Body of pancreas (tissue), 4 donors: ENCODE measurements around the gene GMDS. TPM values are rescaled to one million over a fixed set of nuclear protein-coding genes. Genes with fewer than 3 reads are reported as not detected.
"Not testable (repeated sequence)": the region's sequence is repeated elsewhere in the genome, so short reads cannot be mapped to it uniquely, and the experiment has no call there.

Experiments
- ATAC-seq: fragments of 150-250 bp; one replicate; pipeline ENCODE4 v1.9.1; 2016
- DNase-seq, 4 donors: peaks; one replicate each; pipeline ENCODE4 v3.0.0-alpha.2; 2019
- H3K27ac ChIP-seq, 4 donors: fragments of 200-600 bp; sonication (generic); 1 replicate in 3 of 4; 2 replicates in 1 of 4; pipeline versions ENCODE4 v1.5.1 to v1.6.1; 2016 to 2019; ENCODE audit warnings: mild to moderate bottlenecking in 1 of 4, mixed read lengths in 1 of 4, moderate library complexity in 1 of 4
- H3K27me3 ChIP-seq, 2 donors: fragments of 200-600 bp; sonication (generic); one replicate each; pipeline ENCODE4 v1.6.0; 2016; ENCODE audit warnings: mild to moderate bottlenecking in 1 of 2
- H3K36me3 ChIP-seq, 2 donors: fragments of 200-600 bp; sonication (generic); replicated peaks in 1 of 2; 2 replicates each; pipeline ENCODE4 v1.5.1; 2016; ENCODE audit warnings: low read depth in 2 of 2; ENCODE audit not compliant: insufficient read depth in 1 of 2
- H3K4me1 ChIP-seq: fragments of 200-600 bp; sonication (generic); one replicate; pipeline ENCODE4 v1.6.0; 2016
- H3K4me3 ChIP-seq, 2 donors: fragments of 200-600 bp; sonication (generic); 1 replicate in 1 of 2; 2 replicates in 1 of 2; pipeline ENCODE4 v1.5.1; 2016 to 2019
- H3K9me3 ChIP-seq, 3 donors: fragments of 200-600 bp; sonication (generic); 1 replicate in 2 of 3; 2 replicates in 1 of 3; pipeline ENCODE4 v1.5.1; 2016
- POLR2A ChIP-seq, 3 donors: fragments of 450-650 bp; IDR thresholded peaks; one replicate each; pipeline ENCODE4 v1.6.1; 2016; ENCODE audit warnings: antibody characterized with exemption in 3 of 3, mild to moderate bottlenecking in 2 of 3
- WGBS, 2 donors: methylation state at CpG; one replicate each; pipeline ENCODE4 v1.1.5; 2017; 5-methylcytosine and 5-hydroxymethylcytosine counted together
- intact Hi-C: fragments of 100-400 bp; cut with DNase I; formaldehyde crosslinking; loops from one replicate; pipeline ENCODE4 v1.15.1; 2023
- total RNA-seq, 2 donors: library from RNA; depleted of rRNA; stranded (reverse); fragments of >200 nt; gene quantifications; one replicate each; pipeline ENCODE4 v1.1.0, GENCODE V29; 2016
- TF ChIP-seq, protein P1 (sequence below), 7 experiments: fragments of 450-650 bp in 4 of 7; fragments of 200-600 bp in 3 of 7; sonication (generic) in 3 of 7; IDR thresholded peaks; one replicate each; pipeline ENCODE4 v1.5.1; 2016 to 2019; ENCODE audit warnings: antibody characterized with exemption in 7 of 7

GMDS gene
- total RNA-seq, 2 donors from 2014 or later: 34.5 to 63.3 TPM

DNA sequence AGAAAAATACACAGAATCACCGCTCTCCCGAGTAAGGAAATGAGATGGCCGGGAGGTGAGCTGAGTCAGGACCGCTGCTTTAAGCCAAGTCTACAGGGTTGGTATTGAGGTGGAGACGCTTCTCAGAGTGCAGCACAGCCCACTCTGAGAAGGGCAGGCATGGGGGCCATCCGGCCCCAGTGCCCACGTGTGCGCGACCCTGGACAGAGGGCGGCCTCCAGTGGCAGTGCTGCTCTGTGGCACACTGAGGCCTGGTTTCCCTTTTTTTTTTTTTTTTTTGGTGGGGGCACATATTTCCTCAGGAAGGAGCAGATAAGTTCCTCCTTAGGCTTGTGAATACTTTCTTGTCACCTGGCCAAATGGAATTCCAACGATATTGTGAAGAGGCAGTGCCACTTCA, 546.9 kb downstream of the GMDS start:
- no peaks in the 10 kb centered on the region for H3K27me3 ChIP-seq
- no peak overlapping the region for H3K27ac ChIP-seq
- no peaks in the 10 kb centered on the region for H3K4me1 ChIP-seq
- no peak for DNase-seq
- WGBS, 2 donors: 87 to 91% methylated on average over 11 of the region's 11 CpGs
- TF ChIP-seq, protein P1, sequence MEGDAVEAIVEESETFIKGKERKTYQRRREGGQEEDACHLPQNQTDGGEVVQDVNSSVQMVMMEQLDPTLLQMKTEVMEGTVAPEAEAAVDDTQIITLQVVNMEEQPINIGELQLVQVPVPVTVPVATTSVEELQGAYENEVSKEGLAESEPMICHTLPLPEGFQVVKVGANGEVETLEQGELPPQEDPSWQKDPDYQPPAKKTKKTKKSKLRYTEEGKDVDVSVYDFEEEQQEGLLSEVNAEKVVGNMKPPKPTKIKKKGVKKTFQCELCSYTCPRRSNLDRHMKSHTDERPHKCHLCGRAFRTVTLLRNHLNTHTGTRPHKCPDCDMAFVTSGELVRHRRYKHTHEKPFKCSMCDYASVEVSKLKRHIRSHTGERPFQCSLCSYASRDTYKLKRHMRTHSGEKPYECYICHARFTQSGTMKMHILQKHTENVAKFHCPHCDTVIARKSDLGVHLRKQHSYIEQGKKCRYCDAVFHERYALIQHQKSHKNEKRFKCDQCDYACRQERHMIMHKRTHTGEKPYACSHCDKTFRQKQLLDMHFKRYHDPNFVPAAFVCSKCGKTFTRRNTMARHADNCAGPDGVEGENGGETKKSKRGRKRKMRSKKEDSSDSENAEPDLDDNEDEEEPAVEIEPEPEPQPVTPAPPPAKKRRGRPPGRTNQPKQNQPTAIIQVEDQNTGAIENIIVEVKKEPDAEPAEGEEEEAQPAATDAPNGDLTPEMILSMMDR (IDR thresholded peaks at IDR 0.05): no peak
- TF ChIP-seq POLR2A (IDR thresholded peaks at IDR 0.05): no peak
- no peak for ATAC-seq
- intact Hi-C loops: no loop called here
- H3K9me3 ChIP-seq: no peaks in the 10 kb centered on the region
- no peaks in the 10 kb centered on the region for H3K36me3 ChIP-seq
- no peak overlapping the region for H3K4me3 ChIP-seq

DNA sequence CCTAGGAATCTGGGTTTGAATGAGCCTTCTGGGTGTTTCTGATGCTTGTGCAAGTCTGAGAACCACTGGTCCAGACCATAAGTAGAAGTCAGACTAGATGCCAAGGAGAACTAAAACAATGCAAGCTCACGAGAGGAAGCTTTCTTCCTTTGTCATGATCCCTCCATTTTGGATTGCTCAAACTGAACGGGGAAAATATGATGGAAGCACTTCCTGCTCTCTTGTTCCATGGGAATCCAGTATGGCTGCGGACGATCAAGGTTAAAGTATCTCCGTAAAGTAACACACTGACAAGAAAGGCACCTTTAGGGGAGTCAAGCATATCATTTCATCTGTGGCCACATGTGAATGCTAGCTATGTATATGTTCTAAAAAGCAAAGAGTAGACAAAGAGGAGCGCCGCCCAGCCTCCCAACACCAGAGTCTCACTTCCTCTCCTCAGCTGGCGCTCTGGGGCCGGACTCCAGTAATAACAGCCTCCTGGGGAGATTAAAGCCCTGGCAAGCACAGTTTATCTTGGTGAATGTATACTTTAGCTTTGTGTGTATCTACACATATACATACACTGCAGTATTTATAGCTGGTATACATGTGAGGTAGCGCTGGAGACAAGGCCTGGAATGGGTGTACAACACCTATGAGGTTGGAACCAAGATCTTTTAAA, 547.6 kb downstream of the GMDS start:
- WGBS, 2 donors: 95 to 97% methylated on average over 10 of the region's 10 CpGs
- no peaks in the 10 kb centered on the region for H3K9me3 ChIP-seq
- H3K27me3 ChIP-seq: no peaks in the 10 kb centered on the region
- H3K4me1 ChIP-seq: no peaks in the 10 kb centered on the region
- TF ChIP-seq, protein P1 (IDR thresholded peaks at IDR 0.05): no peak
- no peak for TF ChIP-seq POLR2A (IDR thresholded peaks at IDR 0.05)
- H3K36me3 ChIP-seq: no peaks in the 10 kb centered on the region
- no peak for ATAC-seq
- H3K4me3 ChIP-seq: no peak overlapping the region
- intact Hi-C loops: no loop called here
- H3K27ac ChIP-seq: no peak overlapping the region
- no peak for DNase-seq

DNA sequence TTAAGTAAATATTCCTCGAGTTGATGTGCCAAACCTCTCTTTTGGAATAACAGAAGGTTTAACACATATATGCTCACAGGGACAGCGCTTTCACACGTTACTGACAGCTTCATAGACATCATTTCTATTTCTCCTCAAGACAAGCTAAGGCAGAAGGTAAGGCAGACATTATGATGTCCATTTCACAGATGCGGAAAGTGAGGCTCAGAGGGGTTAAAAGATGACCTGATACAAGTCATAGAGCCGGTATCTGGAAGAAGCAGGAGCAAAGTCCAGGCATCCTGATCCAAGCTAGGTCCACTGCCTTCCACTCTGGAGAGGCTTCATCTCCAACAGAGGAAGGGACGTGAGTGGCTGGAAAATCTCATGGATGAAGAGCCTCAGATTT, 548.9 kb downstream of the GMDS start:
- no peak for TF ChIP-seq POLR2A (IDR thresholded peaks at IDR 0.05)
- TF ChIP-seq, protein P1 (IDR thresholded peaks at IDR 0.05): no peak
- intact Hi-C loops: no loop called here
- WGBS, 2 donors: 80 to 82% methylated on average over 6 of the region's 6 CpGs
- Histone ChIP-seq H3K27me3 (no peaks in the 10 kb centered on the region), H3K36me3 (no peaks in the 10 kb centered on the region), H3K9me3 (no peaks in the 10 kb centered on the region), H3K27ac (no peak overlapping the region), H3K4me1 (no peaks in the 10 kb centered on the region), H3K4me3 (no peak overlapping the region)
- no peak for DNase-seq
- no peak for ATAC-seq

DNA sequence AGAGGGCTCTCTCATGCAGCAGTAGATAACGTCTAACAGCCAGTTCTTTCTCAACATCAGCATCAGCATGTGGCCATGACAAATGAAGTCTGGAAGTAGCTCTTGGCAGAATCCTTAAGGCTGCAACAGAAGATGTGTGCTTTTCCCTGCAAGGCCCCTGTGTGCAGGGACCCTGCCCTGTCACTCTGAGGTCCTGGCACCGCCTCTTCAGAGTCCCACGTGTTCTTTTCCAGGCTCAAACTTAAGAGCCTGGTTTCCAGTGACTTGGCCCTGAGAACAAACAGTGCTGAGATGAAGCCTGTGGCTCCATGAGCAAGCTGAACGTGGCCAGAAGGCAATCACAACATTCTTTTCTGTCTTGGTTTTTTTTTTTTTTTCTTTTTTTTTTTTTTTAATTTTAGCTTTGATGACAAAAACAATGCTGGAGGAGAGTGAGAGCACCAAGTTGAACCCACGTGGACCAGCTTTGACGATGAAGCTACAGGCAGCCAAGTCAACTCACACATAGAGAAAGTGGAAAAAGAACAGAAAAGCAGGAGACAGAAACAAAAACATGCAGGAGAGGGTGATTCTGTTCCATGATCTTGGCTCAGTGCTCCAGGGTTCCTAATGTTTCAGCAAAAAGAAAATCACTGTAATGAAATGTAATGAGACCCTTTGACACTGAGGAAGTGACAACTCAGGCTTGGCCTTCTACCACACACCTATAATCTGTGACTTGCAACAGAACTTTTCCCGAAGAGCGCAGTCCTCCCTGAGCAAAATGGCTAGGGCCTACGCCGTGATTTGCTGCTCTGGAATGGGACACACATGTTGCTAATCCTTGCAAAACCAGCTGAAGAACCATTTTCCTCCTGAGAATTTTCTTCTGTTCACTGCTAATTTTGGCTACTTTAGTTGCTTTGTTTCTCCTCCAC, 549.6 kb downstream of the GMDS start:
- ATAC-seq: no peak

DNA sequence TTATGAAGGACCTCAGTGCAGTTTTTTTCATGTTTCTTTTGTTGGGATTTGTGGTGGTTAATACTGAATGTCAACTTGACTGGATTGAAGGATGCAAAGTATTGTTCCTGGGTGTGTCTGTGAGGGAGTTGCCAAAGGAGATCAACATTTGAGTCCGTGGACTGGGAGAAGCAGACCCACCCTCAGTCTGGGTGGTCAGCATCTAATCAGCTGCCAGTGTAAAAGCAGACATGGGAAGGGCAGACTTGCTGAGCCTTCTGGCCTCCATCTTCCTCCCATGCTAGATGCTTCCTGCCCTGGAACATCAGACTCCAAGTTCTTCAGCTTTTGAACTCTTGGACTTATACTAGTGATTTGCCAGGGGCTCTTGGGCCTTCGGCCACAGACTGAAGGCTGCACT, 553.6 kb downstream of the GMDS start:
- H3K27me3 ChIP-seq, intact Hi-C loops, H3K9me3 ChIP-seq, DNase-seq, H3K4me3 ChIP-seq, H3K36me3 ChIP-seq, H3K27ac ChIP-seq, ATAC-seq, H3K4me1 ChIP-seq: not testable (repeated sequence)
- WGBS, 2 donors: 92 to 100% methylated on average over 1 to 2 of the region's 2 CpGs

More for the DNA sequence above, 549.6 kb downstream of the GMDS start:
- Histone ChIP-seq H3K4me1 (no peaks in the 10 kb centered on the region), H3K9me3 (no peaks in the 10 kb centered on the region), H3K27ac (no peak overlapping the region), H3K36me3 (no peaks in the 10 kb centered on the region), H3K27me3 (no peaks in the 10 kb centered on the region), H3K4me3 (no peak overlapping the region)
- DNase-seq: no peak
- TF ChIP-seq POLR2A (IDR thresholded peaks at IDR 0.05): no peak
- TF ChIP-seq, protein P1 (IDR thresholded peaks at IDR 0.05): no peak
- intact Hi-C loops: no loop called here
- WGBS, 2 donors: 86 to 87% methylated on average over 10 of the region's 10 CpGs

DNA sequence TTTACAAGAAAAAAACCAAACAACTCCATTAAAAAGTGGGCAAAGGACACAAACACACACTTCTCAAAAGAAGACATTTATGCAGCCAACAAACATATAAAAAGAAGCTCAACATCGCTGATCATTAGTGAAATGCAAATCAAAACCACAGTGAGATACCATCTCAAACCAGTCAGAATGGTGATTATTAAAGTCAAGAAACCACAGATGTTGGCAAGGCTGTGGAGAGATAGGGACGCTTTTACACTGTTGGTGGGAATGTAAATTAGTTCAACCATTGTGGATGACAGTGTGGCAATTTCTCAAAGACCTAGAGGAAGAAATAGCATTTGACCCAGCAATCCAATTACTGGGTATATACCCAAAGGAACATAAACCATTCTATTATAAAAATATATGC, 554.7 kb downstream of the GMDS start:
- intact Hi-C loops: not testable (repeated sequence)

More for the DNA sequence above, 554.7 kb downstream of the GMDS start:
- H3K36me3 ChIP-seq, DNase-seq, ATAC-seq, H3K4me1 ChIP-seq, H3K9me3 ChIP-seq, H3K4me3 ChIP-seq, H3K27ac ChIP-seq, H3K27me3 ChIP-seq: not testable (repeated sequence)
- WGBS, 2 donors: 49 to 91% methylated on average over 2 of the region's 2 CpGs
